ENCODE data around the gene KLHDC3.
"Not testable (repeated sequence)": the region's sequence is repeated elsewhere in the genome, so short reads cannot be mapped to it uniquely, and the experiment has no call there.

The KLHDC3 gene

DNA sequence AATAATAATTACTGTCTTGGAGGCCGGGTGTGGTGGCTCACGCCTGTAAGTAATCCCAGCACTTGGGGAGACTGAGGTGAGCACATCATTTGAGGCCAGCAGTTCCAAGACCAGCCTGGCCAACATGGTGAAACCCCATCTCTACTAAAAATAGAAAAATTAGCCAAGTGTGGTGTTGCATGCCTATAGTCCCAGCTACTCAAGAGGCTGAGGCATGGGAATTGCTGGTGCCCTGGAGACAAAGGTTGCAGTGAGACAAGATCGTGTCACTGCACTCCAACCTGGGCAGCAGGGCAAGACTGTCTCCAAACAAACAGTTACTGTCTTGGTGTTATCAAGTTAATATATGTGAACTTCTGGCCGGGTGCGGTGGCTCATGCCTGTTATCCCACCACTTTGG lies 12.3 kb downstream of the KLHDC3 start:
- DNase-seq (ENCODE audit: low spot score), result no peak
- H3K4me3 Mint-ChIP-seq, result no peak overlapping the region
- H3K27me3 Mint-ChIP-seq (ENCODE audit: low read depth), result no peaks in the 10 kb centered on the region
- no peak overlapping the region for H3K27ac Mint-ChIP-seq
- peaks cover 8% of the 10 kb centered on the region for H3K4me1 Mint-ChIP-seq (ENCODE audit: low read depth)
- peaks cover 41% of the 10 kb centered on the region for H3K36me3 Mint-ChIP-seq (ENCODE audit: low read depth)
- H3K9me3 Mint-ChIP-seq, result no peaks in the 10 kb centered on the region

DNA sequence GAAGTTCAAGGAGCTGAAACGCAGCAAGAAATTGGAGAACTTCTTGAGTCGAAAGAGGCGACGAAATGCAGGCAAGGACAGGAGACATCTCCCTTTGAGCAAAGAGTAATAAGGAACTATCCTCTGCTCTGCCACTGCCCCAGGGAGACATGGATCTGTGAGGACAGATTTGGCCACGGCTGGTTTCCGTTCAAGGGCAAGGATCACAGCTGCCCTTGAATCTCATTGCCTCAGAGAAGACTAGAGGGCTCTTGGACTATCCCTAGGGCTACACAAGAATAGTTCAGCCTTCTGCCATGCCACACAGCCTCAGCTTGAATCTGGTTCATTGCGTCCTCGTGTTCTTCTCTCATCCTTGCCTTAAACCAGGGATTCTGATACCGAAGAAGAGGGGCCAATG lies 15.1 kb downstream of the KLHDC3 start:
- no peak overlapping the region for H3K4me3 Mint-ChIP-seq
- peaks cover 4% of the 10 kb centered on the region for H3K4me1 Mint-ChIP-seq (ENCODE audit: low read depth)
- H3K27ac Mint-ChIP-seq, result no peak overlapping the region
- H3K36me3 Mint-ChIP-seq (ENCODE audit: low read depth), result peaks cover 46% of the 10 kb centered on the region
- H3K9me3 Mint-ChIP-seq, result no peaks in the 10 kb centered on the region
- DNase-seq (ENCODE audit: low spot score), result no peak
- H3K27me3 Mint-ChIP-seq (ENCODE audit: low read depth), result no peaks in the 10 kb centered on the region

DNA sequence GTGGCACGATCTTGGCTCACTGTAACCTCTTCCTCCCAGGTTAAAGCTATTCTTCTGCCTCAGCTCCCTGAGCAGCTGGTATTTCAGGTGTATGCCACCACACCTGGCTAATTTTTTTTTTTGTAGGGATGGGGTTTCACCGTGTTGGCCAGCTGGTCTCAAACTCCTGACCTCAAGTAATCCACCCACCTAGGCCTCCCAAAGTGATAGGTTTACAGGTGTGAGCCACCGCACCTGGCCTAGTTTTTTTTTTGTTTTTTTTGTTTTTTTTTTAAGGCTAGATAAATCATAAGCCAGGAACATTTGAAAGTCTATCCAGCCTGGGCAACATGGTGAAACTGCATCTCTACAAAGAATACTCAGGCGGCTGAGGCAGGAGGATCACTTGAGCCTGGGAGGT lies 18.3 kb downstream of the KLHDC3 start:
- no peak for DNase-seq (ENCODE audit: low spot score)
- Mint-ChIP-seq H3K4me3 (no peak overlapping the region), H3K36me3 (ENCODE audit: low read depth) (peaks cover 38% of the 10 kb centered on the region), H3K4me1 (ENCODE audit: low read depth) (no peaks in the 10 kb centered on the region), H3K9me3 (no peaks in the 10 kb centered on the region), H3K27me3 (ENCODE audit: low read depth) (no peaks in the 10 kb centered on the region), H3K27ac (no peak overlapping the region)

DNA sequence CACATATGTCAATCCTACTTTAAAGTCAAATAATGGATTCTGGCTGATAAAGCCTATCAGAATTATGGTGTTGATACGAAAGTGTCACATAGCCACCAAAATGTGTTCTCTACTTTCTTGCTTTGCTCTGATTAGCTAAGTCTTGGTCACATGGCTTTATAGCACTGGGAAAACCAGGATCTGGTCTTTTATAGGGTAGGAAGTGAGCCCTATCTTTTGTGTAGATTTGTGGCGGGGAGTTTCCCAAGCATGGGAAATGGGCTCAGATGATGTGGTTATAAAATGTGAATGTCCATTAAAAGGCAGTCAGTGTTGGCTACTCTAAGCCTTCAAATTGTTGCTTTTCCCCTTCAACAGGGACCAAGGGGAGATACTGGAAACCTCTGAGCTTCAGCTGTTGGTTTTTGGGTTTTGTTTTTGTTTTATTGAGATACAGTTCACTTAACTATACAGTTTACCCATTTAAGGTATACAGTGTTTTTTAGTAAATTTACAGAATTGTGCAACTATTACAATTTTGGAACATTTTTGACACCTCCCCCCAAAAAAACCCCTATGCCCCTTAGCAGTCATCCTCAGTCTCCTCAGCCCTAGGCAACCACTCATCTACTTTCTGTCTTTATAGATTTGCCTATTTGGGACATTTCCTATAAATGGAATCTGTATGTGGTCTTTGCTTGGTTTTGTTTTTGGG lies 19.6 kb downstream of the KLHDC3 start:
- no peaks in the 10 kb centered on the region for H3K27me3 Mint-ChIP-seq (ENCODE audit: low read depth)
- peaks cover 2% of the 10 kb centered on the region for H3K4me1 Mint-ChIP-seq (ENCODE audit: low read depth)
- H3K36me3 Mint-ChIP-seq (ENCODE audit: low read depth), result peaks cover 37% of the 10 kb centered on the region
- no peak for DNase-seq (ENCODE audit: low spot score)
- no peak overlapping the region for H3K4me3 Mint-ChIP-seq
- H3K9me3 Mint-ChIP-seq, result no peaks in the 10 kb centered on the region
- H3K27ac Mint-ChIP-seq, result peak overlapping the region; percentile 7

GRCh38 chr6:43034190-43034525 lies 20.1 kb downstream of the KLHDC3 start:
- no peak overlapping the region for H3K27ac Mint-ChIP-seq
- no peaks in the 10 kb centered on the region for H3K27me3 Mint-ChIP-seq (ENCODE audit: low read depth)
- no peak for DNase-seq (ENCODE audit: low spot score)
- peaks cover 2% of the 10 kb centered on the region for H3K4me1 Mint-ChIP-seq (ENCODE audit: low read depth)
- H3K36me3 Mint-ChIP-seq (ENCODE audit: low read depth), result peaks cover 35% of the 10 kb centered on the region
- H3K4me3 Mint-ChIP-seq, result no peak overlapping the region
- H3K9me3 Mint-ChIP-seq, result no peaks in the 10 kb centered on the region

DNA sequence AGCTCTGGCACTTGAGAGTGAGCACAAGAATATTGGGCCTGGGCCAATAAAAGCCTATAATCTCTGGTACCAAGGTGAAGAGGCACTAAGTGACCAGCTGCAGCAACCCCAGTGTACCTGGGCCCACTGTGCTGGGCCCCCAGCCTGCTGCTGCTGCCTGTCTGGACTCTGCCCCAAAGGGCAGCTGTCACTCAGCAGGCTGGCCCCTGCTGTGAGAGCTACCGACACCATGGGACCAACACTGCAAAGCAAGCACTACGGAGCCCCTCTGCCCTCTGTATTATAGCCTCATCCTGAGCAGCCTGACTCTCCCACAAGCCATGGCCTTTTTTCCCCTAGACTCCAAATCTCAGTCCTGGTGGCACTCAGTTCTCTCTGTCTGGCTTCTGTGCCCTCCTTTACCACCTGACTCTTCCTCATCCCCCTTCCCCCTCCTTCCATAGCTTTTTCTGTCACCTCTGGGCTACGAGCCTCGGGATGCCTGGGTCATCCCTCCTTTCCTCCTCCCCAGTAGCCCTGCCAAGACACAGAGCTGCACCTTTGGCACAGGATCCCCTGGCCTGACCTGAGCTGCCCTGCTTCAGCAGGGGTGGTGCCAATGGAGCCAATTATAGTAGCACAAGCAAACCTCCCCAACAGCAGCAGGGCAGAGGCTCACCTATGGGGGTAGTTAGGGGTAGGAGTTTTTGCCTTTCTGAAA lies 21.6 kb downstream of the KLHDC3 start:
- Mint-ChIP-seq H3K4me3 (no peak overlapping the region), H3K36me3 (ENCODE audit: low read depth) (peaks cover 34% of the 10 kb centered on the region), H3K27me3 (ENCODE audit: low read depth) (no peaks in the 10 kb centered on the region), H3K9me3 (no peaks in the 10 kb centered on the region), H3K4me1 (ENCODE audit: low read depth) (peaks cover 2% of the 10 kb centered on the region), H3K27ac (no peak overlapping the region)
- no peak for DNase-seq (ENCODE audit: low spot score)

DNA sequence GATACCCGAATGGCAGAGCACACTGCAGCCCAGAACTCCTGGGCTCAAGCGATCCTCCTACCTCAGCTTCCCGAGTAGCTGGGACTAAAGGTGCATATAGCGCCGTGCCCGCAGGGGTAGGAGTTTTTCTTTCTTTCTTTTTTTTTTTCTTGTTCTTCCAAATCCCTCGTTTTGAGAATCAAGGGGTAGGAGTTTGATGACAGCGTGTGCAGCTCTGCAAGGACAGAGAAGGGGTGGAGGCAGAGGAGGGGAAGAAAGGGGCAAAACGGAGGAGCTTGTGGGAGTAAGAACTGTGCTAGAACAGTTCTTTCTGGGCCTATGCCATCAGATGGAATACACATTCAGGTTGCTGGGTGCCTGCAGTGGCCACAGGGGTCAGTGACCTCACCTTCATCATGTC lies 22.7 kb downstream of the KLHDC3 start:
- Mint-ChIP-seq H3K27me3 (ENCODE audit: low read depth) (no peaks in the 10 kb centered on the region), H3K27ac (no peak overlapping the region), H3K36me3 (ENCODE audit: low read depth) (peaks cover 33% of the 10 kb centered on the region), H3K9me3 (no peaks in the 10 kb centered on the region), H3K4me1 (ENCODE audit: low read depth) (peaks cover 2% of the 10 kb centered on the region), H3K4me3 (no peak overlapping the region)
- DNase-seq (ENCODE audit: low spot score), result no peak

DNA sequence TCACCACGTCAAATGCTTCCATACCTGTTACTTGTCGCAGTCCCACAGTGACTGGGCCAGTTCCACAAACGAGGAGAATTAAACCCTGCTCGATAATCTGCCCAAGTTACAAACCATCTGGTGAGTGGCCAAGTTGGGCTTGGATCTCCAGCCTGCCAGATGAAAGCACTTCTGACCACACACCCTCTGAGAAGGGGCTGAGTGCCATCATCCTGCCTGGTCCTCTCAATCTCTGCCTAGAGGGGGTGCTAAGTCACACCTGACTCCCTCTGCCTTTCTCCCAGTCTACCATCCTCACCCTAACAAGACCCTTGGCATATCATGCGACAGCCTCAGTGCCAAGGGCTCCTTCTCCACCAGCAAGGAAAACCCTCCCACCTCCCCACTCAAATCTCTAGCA lies 23.1 kb downstream of the KLHDC3 start:
- no peaks in the 10 kb centered on the region for H3K27me3 Mint-ChIP-seq (ENCODE audit: low read depth)
- H3K9me3 Mint-ChIP-seq, result no peaks in the 10 kb centered on the region
- H3K4me3 Mint-ChIP-seq, result no peak overlapping the region
- peaks cover 31% of the 10 kb centered on the region for H3K36me3 Mint-ChIP-seq (ENCODE audit: low read depth)
- H3K4me1 Mint-ChIP-seq (ENCODE audit: low read depth), result peaks cover 2% of the 10 kb centered on the region
- H3K27ac Mint-ChIP-seq, result no peak overlapping the region
- no peak for DNase-seq (ENCODE audit: low spot score)

DNA sequence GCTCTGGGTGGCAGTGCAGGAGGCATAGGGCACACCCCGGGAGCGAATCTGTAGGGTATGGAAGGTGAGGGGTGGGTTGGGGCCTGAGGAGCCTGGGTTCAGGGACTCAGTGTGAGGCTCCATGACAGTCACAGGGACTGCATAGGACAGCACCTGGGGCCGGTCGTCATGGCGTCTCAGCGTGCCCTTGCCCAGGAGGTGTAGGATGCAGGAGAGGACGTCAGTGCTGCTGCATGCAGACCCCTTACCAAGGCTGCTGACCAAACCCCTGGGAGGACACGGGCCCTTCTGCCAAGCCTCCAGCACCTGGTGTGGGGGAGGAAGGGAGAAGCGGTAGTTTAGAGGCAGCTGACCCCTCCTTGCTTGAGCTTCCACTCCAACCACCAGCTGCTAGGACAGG lies 23.7 kb downstream of the KLHDC3 start:
- H3K27ac Mint-ChIP-seq, result no peak overlapping the region
- H3K9me3 Mint-ChIP-seq, result no peaks in the 10 kb centered on the region
- H3K36me3 Mint-ChIP-seq (ENCODE audit: low read depth), result peaks cover 34% of the 10 kb centered on the region
- H3K4me1 Mint-ChIP-seq (ENCODE audit: low read depth), result peaks cover 2% of the 10 kb centered on the region
- H3K27me3 Mint-ChIP-seq (ENCODE audit: low read depth), result no peaks in the 10 kb centered on the region
- H3K4me3 Mint-ChIP-seq, result no peak overlapping the region
- DNase-seq (ENCODE audit: low spot score), result no peak

- no peaks in the 10 kb centered on the region for H3K9me3 Mint-ChIP-seq
- H3K4me3 Mint-ChIP-seq, result no peak overlapping the region
- peaks cover 37% of the 10 kb centered on the region for H3K36me3 Mint-ChIP-seq (ENCODE audit: low read depth)
- peaks cover 2% of the 10 kb centered on the region for H3K4me1 Mint-ChIP-seq (ENCODE audit: low read depth)
- DNase-seq (ENCODE audit: low spot score), result no peak
- no peaks in the 10 kb centered on the region for H3K27me3 Mint-ChIP-seq (ENCODE audit: low read depth)
- peak overlapping the region; percentile 27 for H3K27ac Mint-ChIP-seq
These were observed 24.7 kb downstream of the KLHDC3 start for GRCh38 chr6:43038727-43039126.

GRCh38 chr6:43040542-43041257 lies 26.7 kb downstream of the KLHDC3 start:
- Mint-ChIP-seq H3K4me3 (no peak overlapping the region), H3K36me3 (ENCODE audit: low read depth) (peaks cover 42% of the 10 kb centered on the region), H3K4me1 (ENCODE audit: low read depth) (peaks cover 2% of the 10 kb centered on the region), H3K9me3 (no peaks in the 10 kb centered on the region), H3K27me3 (ENCODE audit: low read depth) (no peaks in the 10 kb centered on the region), H3K27ac (no peak overlapping the region)
- no peak for DNase-seq (ENCODE audit: low spot score)

DNA sequence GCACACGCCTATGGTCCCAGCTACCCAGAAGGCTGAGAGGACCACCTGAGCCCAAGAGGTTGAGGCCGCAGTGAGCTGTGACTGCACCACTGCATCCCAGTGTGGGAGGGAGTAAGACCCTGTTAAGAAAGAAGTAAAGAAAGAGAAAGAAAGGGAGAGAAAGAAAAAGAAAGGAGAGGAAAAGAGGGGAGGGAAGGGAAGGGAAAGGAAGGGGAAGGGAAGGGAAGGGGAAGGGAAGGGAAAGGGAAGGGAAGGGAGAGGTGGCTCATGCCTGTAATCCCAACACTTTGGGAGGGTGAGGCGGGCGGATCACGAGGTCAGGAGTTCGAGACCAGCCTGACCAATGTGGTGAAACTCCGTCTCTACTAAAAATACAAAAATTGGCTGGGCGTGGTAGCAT lies 27.4 kb downstream of the KLHDC3 start:
- Mint-ChIP-seq H3K36me3 (ENCODE audit: low read depth) (peaks cover 40% of the 10 kb centered on the region), H3K27ac (peak overlapping the region; percentile 49)
- not testable (repeated sequence) for H3K4me1 Mint-ChIP-seq (ENCODE audit: low read depth); H3K9me3 Mint-ChIP-seq; H3K4me3 Mint-ChIP-seq; H3K27me3 Mint-ChIP-seq (ENCODE audit: low read depth); DNase-seq (ENCODE audit: low spot score)

DNA sequence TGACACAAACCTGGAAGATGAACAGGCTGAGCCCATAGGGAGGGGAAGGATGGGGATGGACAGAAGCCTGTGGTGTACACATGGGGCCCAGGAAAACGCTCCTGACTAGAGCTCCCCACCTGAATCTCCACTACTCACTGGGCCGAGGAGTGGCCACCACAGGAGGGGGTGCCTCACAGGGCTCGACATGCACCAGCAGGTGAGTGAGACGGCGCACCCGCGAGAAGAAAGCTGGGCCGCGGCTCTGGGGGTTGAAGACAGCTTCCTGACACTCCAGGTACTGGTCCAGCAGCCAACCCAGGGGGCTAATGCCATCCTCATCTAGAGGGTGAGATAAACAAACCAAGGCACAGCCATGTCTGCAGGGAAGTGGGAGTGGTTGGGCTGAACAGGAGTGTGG lies 29.3 kb downstream of the KLHDC3 start:
- Mint-ChIP-seq H3K4me1 (ENCODE audit: low read depth) (peaks cover 2% of the 10 kb centered on the region), H3K4me3 (no peak overlapping the region), H3K27ac (no peak overlapping the region), H3K27me3 (ENCODE audit: low read depth) (no peaks in the 10 kb centered on the region), H3K36me3 (ENCODE audit: low read depth) (peaks cover 37% of the 10 kb centered on the region), H3K9me3 (no peaks in the 10 kb centered on the region)
- DNase-seq (ENCODE audit: low spot score), result no peak

GRCh38 chr6:43045371-43045930 lies 31.4 kb downstream of the KLHDC3 start:
- Mint-ChIP-seq H3K4me1 (ENCODE audit: low read depth) (peaks cover under 1% of the 10 kb centered on the region), H3K27me3 (ENCODE audit: low read depth) (no peaks in the 10 kb centered on the region), H3K9me3 (no peaks in the 10 kb centered on the region), H3K36me3 (ENCODE audit: low read depth) (peaks cover 39% of the 10 kb centered on the region), H3K27ac (peak overlapping the region; percentile 61), H3K4me3 (no peak overlapping the region)
- DNase-seq (ENCODE audit: low spot score), result no peak
